Adrenal gland (tissue), 5 donors: ENCODE results near the gene SLC4A7.

Experiments
- CTCF ChIP-seq, 6 experiments: fragments of 450-650 bp in 4 of 6; fragments of 200-600 bp in 2 of 6; sonication (generic) in 1 of 6; IDR thresholded peaks; 1 replicate in 5 of 6; 2 replicates in 1 of 6; pipeline versions ENCODE4 v1.5.1 to v1.8.0; 2016 to 2021; ENCODE audit warnings: antibody characterized with exemption in 6 of 6, mild to moderate bottlenecking in 2 of 6, moderate library complexity in 1 of 6
- POLR2A ChIP-seq, 2 donors: fragments of 450-650 bp; IDR thresholded peaks; one replicate each; pipeline ENCODE4 v1.6.1; 2017; ENCODE audit warnings: antibody characterized with exemption in 2 of 2, mild to moderate bottlenecking in 2 of 2, moderate library complexity in 1 of 2
- donor health status: DM: no; HTN: no; CAD: no.

GRCh38 chr3:27345493-27345892 lies 138.7 kb downstream of the SLC4A7 start:
- TF ChIP-seq CTCF (IDR thresholded peaks at IDR 0.05) (no peak), POLR2A (IDR thresholded peaks at IDR 0.05) (no peak)
